Adipose tissue (tissue), 3 donors: ENCODE data around the gene SOX8. TPM values are rescaled to one million over a fixed set of nuclear protein-coding genes. Genes with fewer than 3 reads are reported as not detected.

Source experiments
- H3K27ac ChIP-seq: one replicate; pipeline ENCODE4 v1.5.1; 2013; ENCODE audit warnings: low read depth, low read length
- WGBS, 3 donors: extraction: QIAGEN DNeasy Blood & Tissue Kit; methylation state at CpG; one replicate each; pipeline ENCODE4 v1.1.7; 2013; 5-methylcytosine and 5-hydroxymethylcytosine counted together
- polyA plus RNA-seq, 3 donors: library from polyadenylated mRNA; stranded (reverse); fragments of 200-250 nt; gene quantifications; one replicate each; pipeline ENCODE4 v1.2.3, GENCODE V29; 2013
- donor health status: healthy with polysubstance abuse.
- donor health status: Bipolar disorder and iron deficiency.
- donor health status: healthy.

The SOX8 gene
- polyA plus RNA-seq, 3 donors = 0.61 to 1.3 (median 0.90) TPM

DNA sequence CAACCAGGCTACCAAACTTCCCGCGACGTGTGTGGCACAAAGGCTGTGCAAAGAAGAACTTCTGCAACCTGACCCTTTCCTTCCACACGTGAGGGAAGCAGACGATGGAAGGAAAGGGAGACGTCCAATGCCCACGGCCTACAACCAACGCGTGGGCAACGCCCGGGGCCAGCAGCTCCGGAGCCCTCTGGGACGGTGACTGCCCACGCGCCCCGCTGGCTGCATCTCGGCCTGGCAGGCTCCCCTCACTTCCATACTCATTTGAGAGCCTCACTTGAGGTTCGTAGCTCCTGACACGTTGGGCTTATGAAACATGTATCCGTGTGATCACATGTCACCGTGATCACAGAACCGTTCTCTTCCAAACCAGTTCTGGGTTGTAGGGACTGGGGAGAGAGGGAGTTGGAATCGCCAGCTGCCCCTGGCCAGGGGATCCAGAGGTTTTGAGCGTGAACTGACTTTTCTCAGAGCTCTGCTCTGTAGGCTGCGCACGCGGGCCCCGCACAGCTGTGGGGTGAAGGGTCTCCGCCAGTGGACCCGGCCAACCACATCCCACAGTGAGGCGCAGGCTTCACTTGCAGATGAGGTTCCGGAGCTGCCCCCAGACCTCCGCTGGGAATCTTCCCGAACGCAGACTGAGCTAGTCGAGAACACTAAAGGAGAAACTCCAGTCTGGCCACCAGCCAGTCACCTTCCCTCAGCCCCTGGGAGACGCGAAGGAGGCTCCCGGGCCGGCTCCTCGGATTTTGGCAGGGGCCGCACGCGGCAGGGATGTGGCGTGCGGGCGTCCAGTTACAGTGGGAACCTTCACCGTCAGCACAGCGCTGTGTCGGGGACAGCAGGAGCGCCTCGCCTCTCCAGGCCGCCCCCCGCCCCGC lies 11.8 kb upstream of the SOX8 start:
- no peak overlapping the region for H3K27ac ChIP-seq
- 39 to 42% (median 42%) methylated on average over 55 of the region's 55 CpGs for WGBS, 3 donors

DNA sequence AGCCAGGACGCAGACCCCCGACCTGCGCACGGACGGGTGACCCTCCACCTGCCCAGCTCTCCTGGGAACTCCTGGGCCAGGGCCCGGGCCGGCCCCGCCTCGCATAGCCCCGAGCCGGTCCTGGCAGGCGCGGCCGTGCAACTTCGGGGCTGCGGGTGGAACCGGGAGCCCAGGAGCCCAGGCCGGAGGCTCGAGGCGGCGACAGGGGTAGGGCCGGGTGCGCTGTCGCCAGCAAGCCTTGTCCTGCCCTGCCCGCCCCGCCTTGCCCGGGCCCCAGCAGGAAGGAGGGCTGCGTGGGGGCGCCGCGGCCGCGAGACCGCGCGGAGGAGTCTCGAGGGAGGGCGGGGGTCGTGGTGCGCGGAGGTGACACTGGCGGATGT lies 11.2 kb upstream of the SOX8 start:
- 0 to 1% (median 1%) methylated on average over 33 to 42 of the region's 42 CpGs for WGBS, 3 donors
- H3K27ac ChIP-seq = no peak overlapping the region

DNA sequence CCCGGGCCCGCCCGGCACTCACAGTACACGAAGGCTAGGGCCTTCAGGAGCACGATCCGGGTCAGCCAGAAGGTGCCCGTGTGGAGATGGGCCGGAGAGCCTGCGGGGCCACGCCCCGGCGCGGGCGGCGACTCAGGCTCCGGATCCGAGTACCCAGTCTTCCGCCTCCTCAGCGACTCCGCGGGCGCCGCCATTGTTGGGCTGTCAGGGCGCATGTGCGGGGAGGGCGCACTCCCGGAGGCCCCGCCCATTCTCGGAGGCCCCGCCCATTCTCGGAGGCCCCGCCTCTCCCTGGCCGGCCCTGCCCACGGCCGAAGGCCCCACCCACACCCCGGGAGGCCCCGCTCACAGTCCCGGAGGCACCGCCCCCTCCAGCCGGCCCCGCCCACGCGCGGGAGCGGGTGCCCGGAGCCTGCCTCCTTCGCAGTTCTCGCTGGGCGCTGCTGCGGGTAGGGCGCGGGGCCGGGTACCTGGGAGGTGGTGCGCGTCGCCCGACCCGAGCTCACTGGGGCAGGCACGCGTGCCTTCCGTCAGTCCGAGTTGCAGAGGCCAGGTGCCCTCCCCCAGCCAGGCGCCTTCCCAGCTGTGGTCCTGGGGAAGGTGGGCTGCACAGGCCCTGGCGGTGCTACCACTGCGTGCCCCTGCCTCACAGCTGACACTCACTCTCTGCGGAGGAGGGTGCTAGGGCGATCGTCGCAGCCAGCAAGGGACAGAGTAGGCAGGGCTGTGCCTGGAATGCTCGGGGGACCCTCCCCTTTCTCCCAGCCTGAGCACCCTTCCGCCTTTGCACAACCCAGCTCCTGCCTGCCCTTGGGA lies 10.6 kb upstream of the SOX8 start, which contains the start of gene LMF1:
TSS of gene LMF1 (minus strand) at position 219 of the 816 bp plus-strand sequence. CDS start at position 215, 4 bp downstream.
- H3K27ac ChIP-seq = no peak within 1 kb of the TSS
- 5 to 7% (median 7%) methylated on average over 53 to 71 of the region's 71 CpGs for WGBS, 3 donors

DNA sequence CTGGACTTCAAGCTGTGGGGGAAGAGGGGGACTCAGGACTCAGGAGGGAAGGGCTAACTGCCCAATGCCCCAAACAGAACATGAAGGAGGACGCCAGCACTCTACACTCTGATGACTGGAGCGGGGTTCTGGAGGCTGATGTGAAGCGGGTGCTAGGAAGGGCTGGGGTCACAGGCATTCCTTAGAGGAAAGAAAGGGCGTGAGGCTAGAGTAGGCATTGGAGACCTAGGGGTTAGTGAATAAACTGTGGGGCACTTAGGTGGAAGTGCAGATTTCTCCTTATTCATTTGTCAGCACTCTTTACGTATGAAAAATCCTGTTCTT lies 10.0 kb upstream of the SOX8 start:
- 94 to 98% (median 96%) methylated on average over 5 of the region's 5 CpGs for WGBS, 3 donors
- H3K27ac ChIP-seq = no peak overlapping the region

DNA sequence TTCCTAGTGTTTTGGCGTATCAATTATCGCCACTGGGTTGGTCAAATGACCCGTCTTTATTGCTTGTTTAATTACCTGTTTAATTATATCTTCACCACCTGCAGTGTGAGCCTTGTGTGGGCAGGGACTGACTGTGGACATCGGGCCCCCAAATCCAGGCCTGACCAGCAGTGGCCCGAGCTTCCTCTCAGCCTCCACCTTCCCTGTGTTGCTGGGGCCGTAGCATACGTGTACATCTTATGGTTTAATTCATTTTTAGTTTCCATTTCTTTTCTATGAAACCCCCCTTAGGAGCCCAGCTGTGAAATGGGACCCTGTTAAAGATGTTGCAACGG lies 9.6 kb upstream of the SOX8 start:
- WGBS, 3 donors = 88 to 93% (median 89%) methylated on average over 8 of the region's 8 CpGs
- no peak overlapping the region for H3K27ac ChIP-seq

DNA sequence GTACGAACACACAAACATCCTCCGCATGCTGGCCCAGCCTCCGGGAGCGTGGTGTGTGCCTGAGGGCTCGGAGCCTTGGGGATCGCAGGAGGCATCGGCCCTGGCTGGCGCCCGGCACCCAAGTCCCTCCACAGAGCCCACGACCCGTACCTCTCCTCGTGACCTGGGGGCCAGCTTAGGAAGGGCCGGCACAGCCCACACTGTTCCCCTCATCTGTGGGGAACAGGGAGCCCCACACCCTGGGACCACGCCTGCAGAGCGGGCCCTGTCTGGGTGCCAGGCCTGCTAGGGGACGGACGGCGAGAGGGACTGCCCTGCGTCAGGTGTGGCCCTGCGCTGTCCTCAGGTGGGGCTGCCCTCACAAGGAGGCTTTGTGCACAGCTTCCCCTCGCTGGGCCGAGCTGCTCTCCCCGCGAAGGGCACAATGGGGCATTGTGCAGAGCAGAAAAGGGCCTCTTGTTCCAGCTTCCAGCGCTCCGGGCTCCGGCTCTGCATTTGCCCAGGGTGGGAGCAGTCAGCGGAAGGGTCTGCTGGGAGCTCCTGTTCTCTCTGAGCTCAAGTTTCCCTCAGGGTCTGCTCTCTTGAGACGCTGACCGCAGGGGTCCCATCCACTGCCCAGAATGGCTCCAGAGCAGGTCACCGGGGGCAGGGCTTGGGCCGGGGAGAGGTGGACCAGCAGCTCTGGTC lies 9.1 kb upstream of the SOX8 start:
- H3K27ac ChIP-seq = no peak overlapping the region

DNA sequence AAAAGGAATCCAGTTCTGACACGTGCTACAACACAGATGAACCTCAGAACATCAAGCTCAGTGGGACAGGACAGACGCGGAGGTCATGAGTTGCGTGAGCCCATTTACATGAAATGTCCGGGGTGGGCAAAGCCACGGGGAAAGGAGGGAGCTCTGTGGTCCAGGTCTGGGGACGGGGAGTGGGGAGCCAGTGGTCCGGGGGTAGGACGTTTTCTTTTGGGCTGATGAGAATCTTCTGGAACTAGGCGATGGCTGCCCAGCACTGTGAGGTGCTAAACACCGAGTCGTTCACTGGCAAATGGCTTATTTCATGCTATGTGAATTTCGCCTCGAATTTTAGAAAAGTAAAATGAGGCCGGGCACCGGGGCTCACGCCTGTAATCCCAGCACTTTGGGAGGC lies 8.2 kb upstream of the SOX8 start:
- no peak overlapping the region for H3K27ac ChIP-seq
- WGBS, 3 donors = 82 to 86% (median 86%) methylated on average over 17 of the region's 17 CpGs

More for the DNA sequence above, 9.1 kb upstream of the SOX8 start:
- WGBS, 3 donors = 68 to 88% (median 83%) methylated on average over 32 of the region's 32 CpGs

DNA sequence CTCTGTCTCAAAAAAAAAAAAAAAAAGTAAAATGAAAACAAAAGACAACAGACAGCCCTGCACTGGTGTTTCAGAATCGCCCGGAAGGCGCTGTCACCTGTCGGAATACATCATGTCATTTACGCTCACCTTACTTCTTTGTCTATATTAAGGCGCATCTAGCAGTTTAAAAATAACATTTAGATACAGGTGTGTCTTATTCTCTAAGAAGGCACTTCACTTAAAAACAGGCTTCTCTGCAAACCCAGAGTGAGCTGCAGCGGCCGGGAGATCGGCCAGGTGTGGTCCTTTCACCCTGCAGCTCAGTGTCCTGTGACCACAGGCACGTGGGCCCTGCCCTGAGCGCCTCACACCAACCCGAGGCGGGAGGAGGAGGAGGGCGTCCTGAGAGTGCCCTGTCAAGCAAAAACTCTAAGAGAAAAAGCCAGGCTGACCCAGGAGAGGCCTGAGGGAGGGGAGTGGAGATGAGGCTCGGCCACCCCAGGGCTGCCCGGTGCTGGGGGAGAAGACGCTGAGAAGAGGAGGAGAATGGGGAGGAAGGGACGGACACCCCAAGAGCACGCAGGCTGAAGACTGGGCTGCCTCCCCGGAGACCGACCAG lies 7.5 kb upstream of the SOX8 start:
- 70 to 81% (median 75%) methylated on average over 18 to 21 of the region's 21 CpGs for WGBS, 3 donors

DNA sequence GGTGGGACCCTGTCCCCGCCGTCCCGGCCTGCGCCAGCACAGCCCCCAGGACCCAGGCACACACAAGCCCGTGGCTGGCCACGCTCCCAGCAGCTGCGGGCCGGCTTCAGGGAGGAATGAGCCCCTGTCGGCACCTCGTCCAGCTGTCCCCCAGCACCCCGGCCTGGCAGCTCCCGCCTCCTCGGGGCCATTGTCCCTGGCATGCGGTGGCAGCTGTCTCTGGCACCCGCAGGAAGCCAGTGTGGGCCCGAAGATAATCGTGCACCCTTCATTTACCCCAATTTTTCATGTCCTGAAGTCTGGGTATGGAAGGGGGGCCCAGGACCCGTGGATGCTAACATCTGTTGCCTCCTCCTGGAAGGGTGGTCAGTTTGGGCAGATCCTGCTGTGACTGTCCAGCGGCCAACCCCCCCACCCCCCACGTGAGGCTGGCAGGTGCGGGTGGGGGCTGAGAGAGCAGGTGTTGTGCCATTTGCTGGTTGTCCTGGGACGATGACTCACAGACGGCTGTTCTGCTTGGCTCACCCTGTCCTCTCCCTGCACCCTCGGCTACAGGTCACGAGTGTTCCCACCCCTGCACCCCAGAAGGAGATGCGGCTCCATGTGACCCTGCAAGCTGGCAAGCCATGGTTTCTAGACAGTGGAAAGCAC lies 6.8 kb upstream of the SOX8 start:
- 69 to 82% (median 77%) methylated on average over 22 to 26 of the region's 26 CpGs for WGBS, 3 donors

More for the DNA sequence above, 7.5 kb upstream of the SOX8 start:
- H3K27ac ChIP-seq = no peak overlapping the region

DNA sequence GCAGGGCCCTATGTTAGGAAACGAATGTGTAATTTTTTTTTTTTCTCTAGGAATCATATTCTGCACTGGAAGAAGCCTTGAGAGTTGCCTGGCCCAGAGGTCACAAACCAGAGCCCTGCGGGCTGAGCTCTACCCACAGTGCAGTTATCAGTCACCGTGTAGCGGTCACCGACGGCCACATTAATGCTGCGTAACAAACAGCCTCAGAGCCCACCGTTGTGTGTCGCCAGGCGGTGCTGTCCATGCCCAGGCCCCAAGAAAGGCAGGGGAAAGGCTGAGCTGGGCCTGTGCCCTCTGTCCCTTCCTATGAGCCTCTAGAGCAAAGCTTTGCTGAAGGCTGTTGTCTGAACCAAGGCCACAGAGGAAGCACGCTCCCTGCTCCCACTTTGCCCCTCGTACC lies 6.3 kb upstream of the SOX8 start:
- WGBS, 3 donors = 88 to 95% (median 93%) methylated on average over 12 of the region's 12 CpGs
- H3K27ac ChIP-seq = no peak overlapping the region

More for the DNA sequence above, 6.8 kb upstream of the SOX8 start:
- H3K27ac ChIP-seq = no peak overlapping the region

DNA sequence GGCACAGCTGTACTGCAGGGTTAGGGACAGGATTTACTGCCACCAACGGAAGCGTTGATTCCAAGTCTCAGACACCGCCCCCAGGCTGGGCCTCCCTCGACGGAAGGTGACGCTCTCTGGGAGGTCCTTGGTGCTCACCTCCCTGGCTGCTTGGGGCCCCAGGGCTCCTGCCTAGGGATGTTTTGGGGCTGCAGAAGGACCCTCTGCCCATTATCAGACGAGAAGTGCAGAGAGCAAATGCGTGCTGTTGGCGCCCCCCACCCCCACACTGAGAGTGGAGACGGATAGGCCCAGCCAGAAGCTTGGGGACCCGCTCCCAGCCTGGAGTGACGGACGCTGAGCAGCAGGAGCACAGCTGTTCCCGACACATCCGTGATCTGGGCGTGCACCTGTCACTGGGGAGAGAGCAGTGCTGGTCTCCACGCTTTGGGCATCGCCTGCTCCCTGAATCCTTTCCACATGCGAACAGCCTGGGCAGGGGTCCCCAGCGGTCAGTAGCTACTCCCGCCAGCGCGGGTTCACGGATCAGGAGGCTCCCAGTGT lies 5.1 kb upstream of the SOX8 start:
- no peak overlapping the region for H3K27ac ChIP-seq
- 76 to 81% (median 81%) methylated on average over 24 of the region's 24 CpGs for WGBS, 3 donors

DNA sequence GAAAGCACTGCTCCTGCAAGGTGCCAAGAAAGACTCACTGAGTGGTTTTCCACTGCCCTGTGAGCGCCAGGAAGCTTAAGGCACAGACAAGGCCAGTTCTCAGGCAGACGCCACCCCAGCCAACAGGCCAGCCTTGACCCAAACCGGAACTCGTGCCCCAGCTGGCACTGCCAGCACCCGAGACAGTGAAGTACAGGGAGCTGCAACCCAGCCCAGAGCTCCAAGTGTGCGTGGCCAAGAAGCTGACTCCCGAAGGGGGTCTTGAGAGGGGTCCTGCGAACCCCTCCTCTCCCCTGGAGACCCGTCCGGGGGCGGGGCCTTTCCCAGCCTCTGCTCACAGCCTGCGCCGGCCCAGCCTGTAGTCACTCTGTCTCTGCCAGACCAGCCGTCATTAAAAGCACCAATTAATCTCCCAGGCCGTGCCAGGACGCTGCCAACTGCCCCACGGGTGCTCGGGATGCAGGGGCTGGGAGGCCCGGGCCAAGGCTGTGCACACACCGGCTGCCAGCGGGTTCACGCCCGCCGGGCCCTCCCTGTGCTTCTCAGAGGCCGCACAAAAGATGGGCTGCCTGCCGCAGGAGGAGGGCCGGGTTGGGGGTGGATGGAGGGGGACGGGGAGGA lies 4.4 kb upstream of the SOX8 start:
- 40 to 57% (median 56%) methylated on average over 26 to 28 of the region's 28 CpGs for WGBS, 3 donors
- no peak overlapping the region for H3K27ac ChIP-seq

DNA sequence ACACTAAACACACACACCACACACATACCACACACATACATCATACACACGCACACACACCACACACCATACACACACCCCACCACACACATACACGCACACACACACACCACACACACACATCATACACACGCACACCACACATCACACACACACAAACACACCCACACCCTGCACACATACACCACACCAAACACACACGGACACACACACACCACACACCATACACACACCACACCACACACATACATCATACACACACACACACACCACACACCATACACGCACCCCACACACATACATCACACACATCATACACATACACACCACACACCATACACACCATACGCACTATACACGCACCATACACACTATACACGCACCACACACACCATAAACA lies 3.7 kb upstream of the SOX8 start:
- H3K27ac ChIP-seq = no peak overlapping the region
- WGBS, 3 donors = 58 to 96% (median 79%) methylated on average over 8 of the region's 8 CpGs

DNA sequence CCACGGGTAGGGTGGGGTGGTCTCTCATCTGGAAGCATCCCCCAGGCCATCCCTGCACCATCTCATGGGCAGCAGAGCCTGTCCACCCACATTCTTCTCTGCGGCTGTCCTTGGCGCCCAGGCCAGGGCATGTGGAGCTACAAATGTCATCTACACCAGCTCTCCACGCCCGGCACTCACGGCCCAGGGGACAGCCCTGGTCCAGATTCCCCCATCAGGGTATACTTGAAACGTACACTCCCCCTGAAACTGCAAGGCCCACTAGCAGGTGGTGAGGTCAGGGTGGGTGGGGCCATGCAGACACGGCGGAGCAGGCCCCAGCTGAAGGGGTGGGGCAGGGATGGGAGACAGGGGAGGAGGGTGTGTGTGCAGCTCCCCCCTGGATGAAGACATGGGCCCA lies 3.2 kb upstream of the SOX8 start:
- 76 to 79% (median 79%) methylated on average over 9 of the region's 9 CpGs for WGBS, 3 donors
- no peak overlapping the region for H3K27ac ChIP-seq

DNA sequence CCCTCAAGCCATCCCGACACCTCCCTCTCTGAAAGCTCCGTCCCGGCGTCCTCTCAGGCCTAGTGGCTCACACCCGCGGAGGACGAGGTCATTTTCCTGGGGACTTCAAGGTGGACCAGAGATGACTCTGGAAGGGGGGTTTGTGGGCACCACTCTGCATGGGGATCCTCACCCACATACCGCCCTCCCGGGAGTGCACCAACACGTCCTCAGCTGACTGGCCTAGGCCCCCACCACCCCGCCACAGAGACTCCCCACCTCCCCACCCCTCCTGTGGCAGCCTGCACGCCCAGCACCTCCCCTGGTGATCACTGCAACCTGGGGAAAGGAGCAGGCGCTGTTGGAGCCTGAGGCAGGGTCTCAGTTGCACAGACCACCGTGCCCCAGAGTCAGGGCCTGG lies 2.4 kb upstream of the SOX8 start:
- no peak overlapping the region for H3K27ac ChIP-seq
- 89 to 91% (median 91%) methylated on average over 11 to 14 of the region's 14 CpGs for WGBS, 3 donors

DNA sequence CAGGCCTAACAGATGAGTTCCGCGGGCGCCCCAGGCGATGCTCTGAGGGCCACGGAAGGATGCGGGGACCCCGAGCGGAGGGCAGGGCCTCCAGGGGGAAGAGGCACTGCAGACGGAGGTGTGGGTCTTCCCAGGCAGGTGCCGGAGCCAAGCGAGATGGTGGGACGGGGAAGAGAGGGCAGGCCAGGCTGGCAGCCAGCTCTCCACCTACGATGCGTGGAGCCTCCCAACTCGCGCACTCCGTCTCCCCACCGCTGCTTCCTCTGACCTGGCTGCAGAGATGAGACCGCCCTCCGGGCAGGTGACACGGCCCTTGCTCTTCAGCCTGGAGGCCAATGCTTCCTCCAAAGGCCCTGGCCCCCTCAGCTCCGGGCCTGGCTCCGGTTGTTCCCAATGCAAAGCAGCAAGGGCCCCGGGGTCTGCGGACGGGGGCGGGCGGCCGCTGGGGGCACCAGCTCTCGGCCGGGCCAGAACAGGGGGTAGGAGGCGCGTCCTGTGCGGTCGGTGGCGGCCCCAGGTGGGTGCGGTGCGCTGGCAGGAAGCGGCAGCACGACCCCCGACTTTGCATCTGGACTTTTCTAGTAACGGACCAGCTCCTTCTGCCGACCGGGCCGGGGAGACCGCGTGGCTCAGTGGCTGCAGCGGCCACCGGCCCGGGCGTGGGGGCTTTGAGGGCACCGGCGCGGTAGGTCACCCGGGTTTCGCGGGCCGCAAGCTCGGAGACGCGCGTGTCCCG lies 1.5 kb upstream of the SOX8 start:
- H3K27ac ChIP-seq = no peak overlapping the region
- 25 to 43% (median 28%) methylated on average over 53 to 63 of the region's 63 CpGs for WGBS, 3 donors

DNA sequence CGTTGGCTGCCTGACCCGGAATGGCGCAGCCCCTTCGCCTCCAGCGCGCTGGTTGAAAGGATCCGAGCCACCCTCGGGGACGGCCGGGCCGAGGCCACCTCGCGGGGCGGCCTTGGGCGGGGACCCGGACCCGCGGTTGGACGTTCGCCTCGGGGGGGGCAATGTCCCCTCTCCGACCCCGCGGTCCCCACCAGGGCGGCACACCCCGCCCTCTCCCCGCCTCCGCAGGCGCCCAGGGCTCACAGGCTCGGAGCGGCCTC lies 1.0 kb upstream of the SOX8 start:
- WGBS, 3 donors = 1 to 7% (median 1%) methylated on average over 6 to 31 of the region's 31 CpGs
- no peak overlapping the region for H3K27ac ChIP-seq
